HCT116 (cell line): Measurements from ENCODE around the gene CAMKK2. TPM values are rescaled to one million over a fixed set of nuclear protein-coding genes. Genes with fewer than 3 reads are reported as not detected.

Experiments used
- ATAC-seq: fragments of 200-7000 bp; cut with Tn5 transposase; 2 replicates; pipeline ENCODE4 v1.9.1; 2020; ENCODE audit warnings: mild to moderate bottlenecking, moderate library complexity
- BruUV-seq: library from RNA; stranded (reverse); fragments of 400-500 nt; replicated peaks from 2 replicates; lab custom pipeline; 2021; lab: Mats Ljungman, UMichigan
- CTCF ChIA-PET: fragments of 300-600 bp; sonication (Branson Sonifier 250); formaldehyde crosslinking; loops from one replicate; lab custom pipeline; 2021; ENCODE audit warnings: antibody characterized with exemption; lab: Charles Lee
- POLR2A ChIA-PET: fragments of 300-600, 350-600 bp; sonication (Branson Sonifier 250); formaldehyde crosslinking; loops from one replicate; lab custom pipeline; 2021; ENCODE audit warnings: antibody characterized with exemption; lab: Charles Lee
- RAD21 ChIA-PET, 2 experiments: fragments of 300-600 bp; sonication (Branson Sonifier 250); formaldehyde crosslinking; loops; one replicate each; lab custom pipeline; 2023; ENCODE audit warnings: low total read pairs in 2 of 2; ENCODE audit not compliant: uncharacterized antibody in 2 of 2, unreplicated experiment in 2 of 2, low non-redundant PET in 1 of 2; lab: Charles Lee
- DNase-seq: peaks from one replicate; pipeline ENCODE4 v3.0.0-alpha.2; 2010; ENCODE audit warnings: low read depth, low spot score
- H2AFZ ChIP-seq: fragments of 200-600 bp; shearing (Covaris generic), sonication (generic); 2 replicates; pipeline ENCODE4 v1.6.1; 2017; ENCODE audit warnings: low read depth, mixed run types, mixed read lengths, antibody characterized with exemption, low read length; ENCODE audit not compliant: poor library complexity, severe bottlenecking
- H3K27ac ChIP-seq: 2 replicates; pipeline ENCODE4 v1.5.1; 2012; ENCODE audit warnings: low read depth, low read length
- H3K27me3 ChIP-seq: fragments of 200-600 bp; sonication (generic); 2 replicates; pipeline ENCODE4 v1.6.1; 2016; ENCODE audit warnings: mixed run types, low read length, mixed read lengths; ENCODE audit not compliant: insufficient read depth
- H3K36me3 ChIP-seq, 2 experiments: fragments of 200-500 bp in 1 of 2; fragments of 200-600 bp in 1 of 2; sonication (Bioruptor generic) in 1 of 2; sonication (generic) in 1 of 2; 2 replicates each; pipeline versions ENCODE4 v1.5.1 to v1.6.1; 2014 to 2016; ENCODE audit warnings: low read length in 2 of 2, inconsistent platforms in 1 of 2, mixed read lengths in 1 of 2, mixed run types in 1 of 2; ENCODE audit not compliant: insufficient read depth in 2 of 2, control insufficient read depth in 1 of 2
- H3K4me1 ChIP-seq, 2 experiments: fragments of 200-600 bp in 1 of 2; sonication (generic) in 1 of 2; 2 replicates each; pipeline versions ENCODE4 v1.5.1 to v1.6.1; 2012 to 2017; ENCODE audit warnings: low read length in 2 of 2, inconsistent platforms in 1 of 2, mild to moderate bottlenecking in 1 of 2, mixed read lengths in 1 of 2, mixed run types in 1 of 2, moderate library complexity in 1 of 2; ENCODE audit not compliant: insufficient read depth in 2 of 2, control insufficient read depth in 1 of 2
- H3K4me2 ChIP-seq: fragments of 200-600 bp; sonication (generic); 2 replicates; pipeline ENCODE4 v1.6.1; 2017; ENCODE audit warnings: mixed run types, low read length, mixed read lengths
- H3K4me3 ChIP-seq, 2 experiments: fragments of 200-600 bp in 1 of 2; sonication (generic) in 1 of 2; replicated peaks in 1 of 2; 2 replicates each; pipeline ENCODE4 v1.5.1; 2011 to 2016; ENCODE audit warnings: low read length in 2 of 2, control low read depth in 1 of 2, low read depth in 1 of 2, mild to moderate bottlenecking in 1 of 2, mixed read lengths in 1 of 2, mixed run types in 1 of 2
- H3K79me2 ChIP-seq: fragments of 200-600 bp; sonication (generic); 2 replicates; pipeline ENCODE4 v1.6.1; 2017; ENCODE audit warnings: mild to moderate bottlenecking, mixed run types, low read length, moderate library complexity, mixed read lengths; ENCODE audit not compliant: insufficient read depth
- H3K9ac ChIP-seq: fragments of 200-600 bp; sonication (generic); 2 replicates; pipeline ENCODE4 v1.6.1; 2016; ENCODE audit warnings: low read length, mixed read lengths
- H3K9me2 ChIP-seq: fragments of 200-600 bp; sonication (generic), shearing (Covaris generic); 2 replicates; pipeline ENCODE4 v1.6.1; 2017; ENCODE audit warnings: mixed run types, mild to moderate bottlenecking, moderate library complexity; ENCODE audit not compliant: insufficient read depth
- H3K9me3 ChIP-seq, 2 experiments: fragments of 200-500 bp in 1 of 2; fragments of 200-600 bp in 1 of 2; sonication (Bioruptor generic) in 1 of 2; sonication (generic) in 1 of 2; 2 replicates each; pipeline ENCODE4 v1.6.1; 2014 to 2017; ENCODE audit warnings: low read length in 2 of 2, mixed read lengths in 2 of 2, inconsistent platforms in 1 of 2, low read depth in 1 of 2, mild to moderate bottlenecking in 1 of 2, mixed run types in 1 of 2, moderate library complexity in 1 of 2; ENCODE audit not compliant: control insufficient read depth in 1 of 2, insufficient read depth in 1 of 2
- H4K20me1 ChIP-seq: fragments of 200-600 bp; sonication (generic), shearing (Covaris generic); 2 replicates; pipeline ENCODE4 v1.6.1; 2017; ENCODE audit warnings: mixed run types, mild to moderate bottlenecking, moderate library complexity; ENCODE audit not compliant: insufficient read depth
- EZH2phosphoT487 ChIP-seq: fragments of 200-600 bp; IDR thresholded peaks from 2 replicates; pipeline ENCODE4 v1.6.1; 2018; ENCODE audit warnings: antibody characterized with exemption, borderline replicate concordance
- JUND ChIP-seq: IDR thresholded peaks from 2 replicates; pipeline ENCODE4 v1.6.1; 2012
- MAX ChIP-seq: IDR thresholded peaks from 2 replicates; pipeline ENCODE4 v1.6.1; 2012
- TCF7L2 ChIP-seq: IDR thresholded peaks from 2 replicates; pipeline ENCODE4 v1.7.0; 2011; ENCODE audit warnings: borderline replicate concordance, inconsistent platforms; ENCODE audit not compliant: insufficient read depth, insufficient read length; ENCODE audit errors: extremely low read depth
- YY1 ChIP-seq: IDR thresholded peaks from 2 replicates; pipeline ENCODE4 v1.6.1; 2011; ENCODE audit warnings: low read length, low read depth, moderate library complexity, mild to moderate bottlenecking; ENCODE audit not compliant: insufficient replicate concordance; ENCODE audit errors: extremely low read depth
- ZBTB33 ChIP-seq: IDR thresholded peaks from 2 replicates; pipeline ENCODE4 v1.6.1; 2011; ENCODE audit warnings: mild to moderate bottlenecking, low read length, moderate library complexity; ENCODE audit not compliant: insufficient replicate concordance; ENCODE audit errors: extremely low read depth
- ZFX ChIP-seq: fragments of 450-650 bp; IDR thresholded peaks from 2 replicates; pipeline ENCODE4 v1.6.1; 2017
- intact Hi-C: fragments of 100-400 bp; cut with micrococcal nuclease; formaldehyde crosslinking; loops from 2 replicates; pipeline ENCODE4 v1.10.0; 2022
- total RNA-seq: library from RNA; stranded (reverse); gene quantifications from one replicate; pipeline ENCODE4 v1.2.1, GENCODE V29; 2021; ENCODE audit not compliant: unreplicated experiment

The CAMKK2 gene
- total RNA-seq, 1 experiment from 2014 or later = 33.8 TPM

- no peaks in the 10 kb centered on the region for H3K27me3 ChIP-seq
- no peak overlapping the region for H3K4me3 ChIP-seq
- H3K4me2 ChIP-seq = peak overlapping the region; percentile 15; the same call in 1 of the 2 replicates
- ChIA-PET POLR2A (no interaction called here), RAD21 (no interaction called here), CTCF (no interaction called here)
- H3K9me3 ChIP-seq = no peaks in the 10 kb centered on the region
- no peaks in the 10 kb centered on the region for H3K9me2 ChIP-seq
- H3K36me3 ChIP-seq = peaks cover 0 to 3% of the 10 kb centered on the region in 2 experiments; a peak in 2 of 4 replicates
- H4K20me1 ChIP-seq = no peaks in the 10 kb centered on the region
- DNase-seq (no peak), ATAC-seq (no peak)
- no TSS peak for BruUV-seq
- no peak overlapping the region for H3K9ac ChIP-seq
- H3K27ac ChIP-seq = no peak overlapping the region
- H3K79me2 ChIP-seq = peaks cover 18% of the 10 kb centered on the region
- no peak overlapping the region for H2AFZ ChIP-seq
- TF ChIP-seq MAX (0 out of 2 replicates have a peak, but pooled peaks have one; percentile 0), EZH2phosphoT487 (no peak), JUND (no peak), ZBTB33 (no peak)
- intact Hi-C loops = no loop called here
- peaks cover 0 to 8% of the 10 kb centered on the region in 2 experiments; a peak in 1 of 4 replicates for H3K4me1 ChIP-seq
Observed at GRCh38 chr12:121277374-121277759, 19.1 kb downstream of the CAMKK2 start.

GRCh38 chr12:121274036-121274763 lies 22.3 kb downstream of the CAMKK2 start:
- CTCF ChIA-PET = no interaction called here
- BruUV-seq = no TSS peak
- Histone ChIP-seq H2AFZ (no peak overlapping the region), H3K9me3 (no peaks in the 10 kb centered on the region), H3K79me2 (peaks cover 18% of the 10 kb centered on the region), H3K4me1 (peaks cover 0 to 8% of the 10 kb centered on the region in 2 experiments; a peak in 1 of 4 replicates), H3K36me3 (peaks cover 3 to 5% of the 10 kb centered on the region in 2 experiments; a peak in 3 of 4 replicates), H3K27me3 (no peaks in the 10 kb centered on the region), H4K20me1 (no peaks in the 10 kb centered on the region), H3K4me3 (no peak overlapping the region), H3K9me2 (no peaks in the 10 kb centered on the region), H3K4me2 (no peak overlapping the region), H3K27ac (no peak overlapping the region), H3K9ac (no peak overlapping the region)
- TF ChIP-seq TCF7L2 (no peak), ZFX (no peak), YY1 (no peak)
- POLR2A ChIA-PET = no interaction called here
- intact Hi-C loops = no loop called here
- DNase-seq (no peak), ATAC-seq (no peak)
- RAD21 ChIA-PET = no interaction called here
